Loucy (cell line): ENCODE measurements around the gene HDHD5.

Experiments used
- H2AFZ ChIP-seq: fragments of 200-600 bp; sonication (generic); 2 replicates; pipeline ENCODE4 v1.6.0; 2016; ENCODE audit warnings: antibody characterized with exemption, mild to moderate bottlenecking, low read length, moderate library complexity
- H3F3A ChIP-seq: fragments of 200-600 bp; 2 replicates; pipeline ENCODE4 v1.6.0; 2016; ENCODE audit warnings: antibody characterized with exemption, low read depth, mild to moderate bottlenecking
- H3K27me3 ChIP-seq: fragments of 200-600 bp; sonication (generic); 2 replicates; pipeline ENCODE4 v1.6.1; 2014; ENCODE audit warnings: low read length, mild to moderate bottlenecking; ENCODE audit not compliant: insufficient read depth, poor library complexity, severe bottlenecking
- H3K36me3 ChIP-seq: fragments of 200-600 bp; sonication (generic); 2 replicates; pipeline ENCODE4 v1.6.1; 2016; ENCODE audit warnings: low read length; ENCODE audit not compliant: insufficient read depth
- H3K4me1 ChIP-seq: fragments of 200-600 bp; sonication (generic); 2 replicates; pipeline ENCODE4 v1.5.1; 2014; ENCODE audit warnings: low read length, mild to moderate bottlenecking; ENCODE audit not compliant: insufficient read depth, poor library complexity, severe bottlenecking
- H3K4me2 ChIP-seq: fragments of 200-600 bp; sonication (generic); 2 replicates; pipeline ENCODE4 v1.6.0; 2014; ENCODE audit warnings: antibody characterized with exemption, low read length, low read depth, mild to moderate bottlenecking; ENCODE audit not compliant: poor library complexity, severe bottlenecking
- H3K4me3 ChIP-seq: fragments of 200-600 bp; sonication (generic); 2 replicates; pipeline ENCODE4 v1.5.1; 2014; ENCODE audit warnings: low read length, mild to moderate bottlenecking, mixed read lengths; ENCODE audit not compliant: poor library complexity, severe bottlenecking
- H3K79me2 ChIP-seq: fragments of 200-600 bp; sonication (generic); 2 replicates; pipeline ENCODE4 v1.6.1; 2014; ENCODE audit warnings: low read length; ENCODE audit not compliant: insufficient read depth
- H3K9ac ChIP-seq: fragments of 200-600 bp; sonication (generic); 2 replicates; pipeline ENCODE4 v1.6.0; 2014; ENCODE audit warnings: mild to moderate bottlenecking, low read depth, low read length, moderate library complexity; ENCODE audit not compliant: poor library complexity, severe bottlenecking
- H3K9me2 ChIP-seq: fragments of 200-600 bp; sonication (generic); replicated peaks from 2 replicates; pipeline ENCODE4 v1.6.1; 2016; ENCODE audit warnings: low read depth, low read length, mixed read lengths
- H3K9me3 ChIP-seq: fragments of 200-600 bp; sonication (generic); 2 replicates; pipeline ENCODE4 v1.6.1; 2014; ENCODE audit warnings: mild to moderate bottlenecking, antibody characterized with exemption, low read length, low read depth; ENCODE audit not compliant: insufficient read depth
- H4K20me1 ChIP-seq: fragments of 200-600 bp; sonication (generic); 2 replicates; pipeline ENCODE4 v1.6.0; 2014; ENCODE audit warnings: antibody characterized with exemption, low read length, mild to moderate bottlenecking; ENCODE audit not compliant: insufficient read depth, poor library complexity, severe bottlenecking
- EZH2phosphoT487 ChIP-seq: fragments of 200-600 bp; IDR thresholded peaks from 2 replicates; pipeline ENCODE4 v1.6.1; 2018; ENCODE audit warnings: antibody characterized with exemption, mild to moderate bottlenecking, moderate library complexity, borderline replicate concordance
- TF ChIP-seq, protein P1 (sequence below): fragments of 200-600 bp; sonication (generic); conservative IDR thresholded peaks from 2 replicates; pipeline ENCODE4 v1.5.1; 2014; ENCODE audit warnings: mild to moderate bottlenecking, antibody characterized with exemption, low read length

HDHD5 gene

DNA sequence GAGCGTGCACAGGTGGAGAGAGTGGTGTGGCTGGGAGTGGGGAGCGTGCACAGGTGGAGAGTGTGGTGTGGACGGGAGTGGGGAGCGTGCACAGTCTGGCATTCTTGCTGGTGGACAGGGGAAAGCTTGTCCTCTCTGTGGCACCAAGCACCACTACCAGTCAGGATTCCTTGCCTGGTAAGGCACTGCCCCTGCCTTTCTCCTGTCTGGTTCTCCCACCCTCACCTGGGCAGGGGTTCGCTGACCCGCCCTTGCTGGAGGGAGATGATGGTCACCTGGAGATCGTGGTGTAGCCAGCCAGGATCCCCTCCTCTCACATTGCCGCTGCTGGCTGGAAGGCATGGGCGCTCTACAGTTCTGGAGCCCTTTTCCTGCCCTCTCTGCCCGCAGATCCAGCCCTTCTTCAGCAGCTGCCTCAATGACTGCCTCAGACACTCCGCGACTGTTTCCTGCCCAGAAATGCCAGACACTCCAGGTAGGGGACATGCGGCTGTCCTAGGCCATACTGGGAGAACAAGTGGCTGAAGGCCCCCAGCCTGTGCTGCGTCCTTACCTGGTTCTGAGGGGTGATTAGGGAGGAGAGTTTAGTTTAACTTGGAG is 54.6 kb downstream of the HDHD5 start:
- Histone ChIP-seq H3K4me2 (no peak overlapping the region), H3K79me2 (no peaks in the 10 kb centered on the region), H3K27me3 (no peaks in the 10 kb centered on the region), H3K9me2 (no peaks in the 10 kb centered on the region), H3K4me1 (peaks cover under 1% of the 10 kb centered on the region), H3F3A (no peaks in the 10 kb centered on the region), H4K20me1 (no peaks in the 10 kb centered on the region), H2AFZ (no peak overlapping the region), H3K9me3 (no peaks in the 10 kb centered on the region), H3K4me3 (no peak overlapping the region), H3K36me3 (peaks cover 90% of the 10 kb centered on the region; the same call in 1 of the 2 replicates), H3K9ac (no peak overlapping the region)
- TF ChIP-seq, protein P1, sequence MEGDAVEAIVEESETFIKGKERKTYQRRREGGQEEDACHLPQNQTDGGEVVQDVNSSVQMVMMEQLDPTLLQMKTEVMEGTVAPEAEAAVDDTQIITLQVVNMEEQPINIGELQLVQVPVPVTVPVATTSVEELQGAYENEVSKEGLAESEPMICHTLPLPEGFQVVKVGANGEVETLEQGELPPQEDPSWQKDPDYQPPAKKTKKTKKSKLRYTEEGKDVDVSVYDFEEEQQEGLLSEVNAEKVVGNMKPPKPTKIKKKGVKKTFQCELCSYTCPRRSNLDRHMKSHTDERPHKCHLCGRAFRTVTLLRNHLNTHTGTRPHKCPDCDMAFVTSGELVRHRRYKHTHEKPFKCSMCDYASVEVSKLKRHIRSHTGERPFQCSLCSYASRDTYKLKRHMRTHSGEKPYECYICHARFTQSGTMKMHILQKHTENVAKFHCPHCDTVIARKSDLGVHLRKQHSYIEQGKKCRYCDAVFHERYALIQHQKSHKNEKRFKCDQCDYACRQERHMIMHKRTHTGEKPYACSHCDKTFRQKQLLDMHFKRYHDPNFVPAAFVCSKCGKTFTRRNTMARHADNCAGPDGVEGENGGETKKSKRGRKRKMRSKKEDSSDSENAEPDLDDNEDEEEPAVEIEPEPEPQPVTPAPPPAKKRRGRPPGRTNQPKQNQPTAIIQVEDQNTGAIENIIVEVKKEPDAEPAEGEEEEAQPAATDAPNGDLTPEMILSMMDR = no peak

DNA sequence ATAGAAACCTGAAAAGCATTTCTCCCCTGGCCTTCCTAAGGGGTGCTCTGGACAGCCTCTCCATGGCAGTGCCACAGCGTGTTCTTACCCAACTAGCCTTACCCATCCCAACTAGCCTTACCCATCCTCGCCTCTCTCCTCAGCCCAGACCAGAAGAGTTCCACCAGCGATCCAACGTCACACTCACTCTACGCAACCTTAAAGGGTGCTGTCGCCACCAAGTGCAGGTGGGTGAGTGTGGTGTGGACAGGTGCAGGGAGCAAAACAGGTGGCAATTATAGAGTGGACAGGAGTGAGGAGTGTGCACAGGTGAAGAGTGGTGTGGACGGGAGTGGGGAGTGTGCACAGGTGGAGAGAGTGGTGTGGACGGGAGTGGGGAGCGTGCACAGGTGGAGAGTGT is 55.7 kb downstream of the HDHD5 start:
- Histone ChIP-seq H3K4me2 (no peak overlapping the region), H4K20me1 (no peaks in the 10 kb centered on the region), H3K9me3 (no peaks in the 10 kb centered on the region), H3K4me1 (peaks cover 11% of the 10 kb centered on the region), H3K9me2 (no peaks in the 10 kb centered on the region), H3F3A (peaks cover 3% of the 10 kb centered on the region; the same call in 1 of the 2 replicates), H3K9ac (no peak overlapping the region), H3K27me3 (no peaks in the 10 kb centered on the region), H3K4me3 (no peak overlapping the region), H2AFZ (no peak overlapping the region), H3K79me2 (no peaks in the 10 kb centered on the region), H3K36me3 (peaks cover 90% of the 10 kb centered on the region; the same call in 1 of the 2 replicates)
- TF ChIP-seq, protein P1 = no peak
- no peak for TF ChIP-seq EZH2phosphoT487

DNA sequence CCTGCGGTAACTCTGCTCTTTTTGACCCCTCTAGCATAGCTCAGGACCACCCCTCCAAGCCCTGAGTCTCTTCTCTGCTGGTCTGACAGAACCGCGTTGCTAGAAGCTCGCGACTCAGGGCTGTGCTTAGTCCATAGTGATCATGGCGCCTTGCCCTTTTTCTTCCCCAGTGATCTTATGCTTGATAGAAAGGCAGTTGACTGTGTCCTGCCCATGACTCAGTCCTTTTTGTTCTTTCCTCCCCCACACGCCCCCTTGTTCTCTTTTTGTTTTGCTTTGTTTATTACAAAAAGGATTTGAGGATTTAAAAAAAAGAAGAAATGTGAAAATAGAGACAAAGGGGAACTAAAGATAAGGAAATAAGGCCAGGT is 56.8 kb downstream of the HDHD5 start:
- no peaks in the 10 kb centered on the region for H3K9me2 ChIP-seq

More for the DNA sequence above, 56.8 kb downstream of the HDHD5 start:
- H3K4me2 ChIP-seq = no peak overlapping the region
- no peaks in the 10 kb centered on the region for H4K20me1 ChIP-seq
- H3K36me3 ChIP-seq = peaks cover 84% of the 10 kb centered on the region; the same call in 1 of the 2 replicates
- no peaks in the 10 kb centered on the region for H3K9me3 ChIP-seq
- peaks cover 3% of the 10 kb centered on the region; the same call in 1 of the 2 replicates for H3K79me2 ChIP-seq
- H3K27me3 ChIP-seq = no peaks in the 10 kb centered on the region
- H3K4me1 ChIP-seq = peaks cover 22% of the 10 kb centered on the region
- no peak overlapping the region for H3K4me3 ChIP-seq
- no peak overlapping the region for H2AFZ ChIP-seq
- H3F3A ChIP-seq = peaks cover 8% of the 10 kb centered on the region; the same call in 1 of the 2 replicates
- H3K9ac ChIP-seq = no peak overlapping the region
- TF ChIP-seq, protein P1 = no peak
- no peak for TF ChIP-seq EZH2phosphoT487
